ENCODE results near the gene TRPC3. TPM values are rescaled to one million over a fixed set of nuclear protein-coding genes. Genes with fewer than 3 reads are reported as not detected.

TRPC3 gene
- total RNA-seq, result 1.1 TPM

DNA sequence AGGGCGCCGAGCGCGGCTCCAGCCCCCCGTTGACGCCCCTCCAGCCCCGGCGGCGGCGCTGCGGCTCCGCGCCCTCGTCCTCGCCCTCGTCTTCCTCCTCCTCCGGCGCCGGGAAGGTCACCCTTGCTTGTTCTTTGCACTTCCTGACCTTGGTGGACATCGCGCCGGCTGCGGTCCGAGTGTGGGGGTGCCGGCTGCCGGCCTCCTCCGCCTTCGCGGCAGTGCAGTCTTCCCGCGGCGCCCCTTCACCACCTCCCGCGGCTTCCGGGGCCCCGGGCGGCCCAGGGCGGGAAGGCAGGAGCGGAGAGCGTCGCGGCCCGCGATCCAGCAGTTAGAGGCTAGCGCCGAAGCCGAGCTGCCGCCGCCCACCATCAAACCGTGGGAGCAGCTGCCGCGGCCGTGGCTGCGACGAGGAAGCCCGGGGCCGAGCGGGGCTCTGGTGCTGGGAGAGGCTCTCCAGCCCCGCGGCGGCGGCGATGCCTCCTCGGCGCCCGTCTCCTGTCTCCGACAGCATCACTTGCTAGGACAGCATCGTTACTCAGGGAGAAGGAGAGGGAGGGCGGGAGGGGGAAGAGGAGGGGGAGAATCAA lies at the start of gene TRPC3:
Gene TRPC3, minus strand, starts transcription at position 540 of the 590 bp plus-strand sequence. Its CDS starts 380 bp downstream, at position 160.
- no peaks in the 10 kb centered on the region for H3K36me3 ChIP-seq
- no peaks in the 10 kb centered on the region for H3K4me1 ChIP-seq
- H3K27ac ChIP-seq, result no peak within 1 kb of the TSS
- intact Hi-C loops (cut with DNase I), result loop anchor here (2.0 kb wide), 1 partner anchor 199 kb away; no protein-coding TSS in a partner anchor
- peak within 1 kb of the TSS; percentile 66 to 83 for H3K4me3 ChIP-seq
- TF ChIP-seq, protein P1, sequence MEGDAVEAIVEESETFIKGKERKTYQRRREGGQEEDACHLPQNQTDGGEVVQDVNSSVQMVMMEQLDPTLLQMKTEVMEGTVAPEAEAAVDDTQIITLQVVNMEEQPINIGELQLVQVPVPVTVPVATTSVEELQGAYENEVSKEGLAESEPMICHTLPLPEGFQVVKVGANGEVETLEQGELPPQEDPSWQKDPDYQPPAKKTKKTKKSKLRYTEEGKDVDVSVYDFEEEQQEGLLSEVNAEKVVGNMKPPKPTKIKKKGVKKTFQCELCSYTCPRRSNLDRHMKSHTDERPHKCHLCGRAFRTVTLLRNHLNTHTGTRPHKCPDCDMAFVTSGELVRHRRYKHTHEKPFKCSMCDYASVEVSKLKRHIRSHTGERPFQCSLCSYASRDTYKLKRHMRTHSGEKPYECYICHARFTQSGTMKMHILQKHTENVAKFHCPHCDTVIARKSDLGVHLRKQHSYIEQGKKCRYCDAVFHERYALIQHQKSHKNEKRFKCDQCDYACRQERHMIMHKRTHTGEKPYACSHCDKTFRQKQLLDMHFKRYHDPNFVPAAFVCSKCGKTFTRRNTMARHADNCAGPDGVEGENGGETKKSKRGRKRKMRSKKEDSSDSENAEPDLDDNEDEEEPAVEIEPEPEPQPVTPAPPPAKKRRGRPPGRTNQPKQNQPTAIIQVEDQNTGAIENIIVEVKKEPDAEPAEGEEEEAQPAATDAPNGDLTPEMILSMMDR (IDR thresholded peaks at IDR 0.05), result no peak
- H3K27me3 ChIP-seq, result no peaks in the 10 kb centered on the region
- no peaks in the 10 kb centered on the region for H3K9me3 ChIP-seq
- DNase-seq (ENCODE audit: low spot score in 2 of 2), result no peak

DNA sequence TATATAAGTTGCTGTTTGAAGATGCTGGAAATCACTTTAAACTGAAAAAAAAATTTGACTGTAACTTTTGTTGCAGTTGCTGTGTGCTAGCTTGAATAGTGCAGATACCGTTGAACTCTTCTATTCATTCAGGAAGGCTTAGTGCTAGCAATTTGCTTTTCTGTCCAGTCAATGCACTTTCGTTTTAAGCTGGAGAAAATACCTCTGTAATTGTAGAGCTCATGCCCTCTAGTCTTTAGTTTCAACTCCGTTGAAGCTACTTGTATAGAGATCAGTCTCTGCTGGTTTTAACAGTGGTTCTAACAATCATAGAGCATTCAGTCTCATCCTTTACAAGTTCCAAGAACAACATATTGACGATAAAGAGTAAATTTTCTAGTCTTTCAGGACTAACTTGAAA lies 49.0 kb upstream of the TRPC3 start:
- Histone ChIP-seq H3K27me3 (no peaks in the 10 kb centered on the region), H3K36me3 (no peaks in the 10 kb centered on the region), H3K4me3 (no peak overlapping the region), H3K27ac (no peak overlapping the region), H3K9me3 (no peaks in the 10 kb centered on the region), H3K4me1 (no peaks in the 10 kb centered on the region)
- intact Hi-C loops (cut with DNase I), result no loop called here
- TF ChIP-seq, protein P1 (IDR thresholded peaks at IDR 0.05), result no peak
- DNase-seq (ENCODE audit: low spot score in 2 of 2), result no peak

DNA sequence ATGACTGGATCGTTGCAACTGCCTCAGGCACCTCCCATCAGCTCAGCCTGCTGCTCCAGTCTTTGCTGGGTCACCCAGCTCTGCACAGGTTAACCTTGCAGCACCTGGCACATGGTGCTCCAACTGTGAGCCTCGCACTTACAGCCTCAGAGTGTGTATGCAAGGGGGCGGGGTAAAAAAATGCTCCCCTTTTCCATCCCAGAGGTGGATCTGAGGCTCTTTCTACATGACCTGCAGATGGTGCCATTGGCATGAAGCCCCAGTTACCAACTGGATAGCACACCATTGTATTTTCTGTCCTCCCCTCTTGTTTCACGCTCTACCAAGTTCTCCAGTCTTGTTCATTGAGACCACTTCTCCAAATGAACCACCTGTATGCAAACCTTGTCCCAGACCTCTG lies 46.2 kb upstream of the TRPC3 start:
- Histone ChIP-seq H3K4me1 (no peaks in the 10 kb centered on the region), H3K27me3 (no peaks in the 10 kb centered on the region), H3K36me3 (no peaks in the 10 kb centered on the region), H3K4me3 (no peak overlapping the region), H3K27ac (no peak overlapping the region), H3K9me3 (no peaks in the 10 kb centered on the region)
- TF ChIP-seq, protein P1 (IDR thresholded peaks at IDR 0.05), result no peak
- intact Hi-C loops (cut with DNase I), result no loop called here
- no peak for DNase-seq (ENCODE audit: low spot score in 2 of 2)

DNA sequence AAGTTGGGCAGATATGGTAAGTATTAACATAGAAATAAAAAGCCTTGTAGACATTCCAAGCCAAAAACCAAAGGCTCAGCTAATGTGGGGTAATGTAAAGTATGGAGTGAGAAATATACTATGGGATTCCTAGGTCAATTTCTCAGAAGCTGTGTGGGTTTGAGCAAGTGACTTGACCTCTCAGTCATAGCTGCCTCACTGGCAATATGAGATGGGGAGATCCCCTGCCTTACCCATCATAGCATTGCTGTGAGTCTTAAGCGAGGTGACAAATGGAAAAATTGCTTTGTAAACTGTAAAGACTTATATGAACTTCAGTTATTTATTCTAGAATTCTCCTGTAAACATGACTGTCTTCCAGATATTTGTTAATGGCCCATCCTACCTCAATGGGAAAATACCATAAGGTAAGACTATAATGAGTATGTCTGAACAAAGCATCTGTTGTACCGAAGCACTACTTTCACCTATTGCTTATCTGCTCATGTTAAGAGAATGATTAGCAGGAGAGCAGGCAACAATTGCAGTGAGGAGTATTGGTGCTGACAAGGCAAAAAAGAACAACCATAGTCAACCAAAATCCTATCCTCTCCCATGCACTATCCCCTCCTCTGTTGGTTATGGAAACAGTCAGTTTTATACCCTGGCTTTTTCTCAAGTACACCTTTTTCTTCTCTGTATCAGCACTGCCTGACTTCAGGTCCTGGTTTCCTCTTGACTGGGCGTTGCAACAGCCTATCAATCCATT lies 44.1 kb upstream of the TRPC3 start:
- Histone ChIP-seq H3K4me1 (no peaks in the 10 kb centered on the region), H3K27me3 (no peaks in the 10 kb centered on the region), H3K27ac (no peak overlapping the region), H3K36me3 (no peaks in the 10 kb centered on the region), H3K4me3 (no peak overlapping the region), H3K9me3 (no peaks in the 10 kb centered on the region)
- TF ChIP-seq, protein P1 (IDR thresholded peaks at IDR 0.05), result no peak
- intact Hi-C loops (cut with DNase I), result no loop called here
- no peak for DNase-seq (ENCODE audit: low spot score in 2 of 2)

DNA sequence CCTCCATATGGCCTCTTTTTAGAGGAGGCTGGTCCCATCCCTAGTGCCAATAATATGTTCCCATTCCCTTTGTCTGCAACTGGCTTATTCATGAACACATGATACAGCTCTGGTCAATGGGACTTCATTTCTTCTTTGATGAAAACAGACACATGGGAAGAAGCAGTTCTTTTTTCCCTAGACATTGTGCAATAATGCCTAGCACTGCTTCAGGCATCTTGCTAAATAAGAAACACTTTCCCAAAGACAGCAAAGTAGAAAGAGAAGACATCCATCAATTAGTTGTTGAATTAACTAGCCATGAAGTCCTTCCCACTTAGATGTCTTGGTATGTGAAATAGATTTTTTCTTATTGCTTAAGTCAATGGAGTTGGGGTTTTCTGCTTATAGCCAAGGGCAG lies 40.1 kb upstream of the TRPC3 start:
- Histone ChIP-seq H3K36me3 (no peaks in the 10 kb centered on the region), H3K27me3 (no peaks in the 10 kb centered on the region), H3K4me1 (no peaks in the 10 kb centered on the region), H3K4me3 (no peak overlapping the region), H3K27ac (no peak overlapping the region), H3K9me3 (no peaks in the 10 kb centered on the region)
- intact Hi-C loops (cut with DNase I), result no loop called here
- DNase-seq (ENCODE audit: low spot score in 2 of 2), result no peak
- TF ChIP-seq, protein P1 (IDR thresholded peaks at IDR 0.05), result no peak
